BE2C (cell line): ENCODE results near the gene NUAK1.

ENCODE experiments used
- DNase-seq: peaks from one replicate; pipeline ENCODE4 v3.0.0-alpha.2; 2020
- H3K27me3 ChIP-seq: fragments of 250-450 bp; sonication (Bioruptor Pico); 2 replicates; pipeline ENCODE4 v1.5.1; 2020; ENCODE audit warnings: mild to moderate bottlenecking
- H3K36me3 ChIP-seq: fragments of 250-450 bp; sonication (Bioruptor Pico); 2 replicates; pipeline ENCODE4 v1.5.1; 2020; ENCODE audit warnings: mild to moderate bottlenecking
- H3K4me1 ChIP-seq: fragments of 250-450 bp; sonication (Bioruptor Pico); 2 replicates; pipeline ENCODE4 v1.5.1; 2020
- H3K4me3 ChIP-seq: 2 replicates; pipeline ENCODE4 v1.5.1; 2011; ENCODE audit warnings: low read depth, low read length
- H3K9me3 ChIP-seq: fragments of 250-450 bp; sonication (Bioruptor Pico); 2 replicates; pipeline ENCODE4 v1.5.1; 2020
- TF ChIP-seq, protein P1 (sequence below): IDR thresholded peaks from 2 replicates; pipeline ENCODE4 v1.5.1; 2012; ENCODE audit warnings: mild to moderate bottlenecking, low read depth, low read length

Gene NUAK1

DNA sequence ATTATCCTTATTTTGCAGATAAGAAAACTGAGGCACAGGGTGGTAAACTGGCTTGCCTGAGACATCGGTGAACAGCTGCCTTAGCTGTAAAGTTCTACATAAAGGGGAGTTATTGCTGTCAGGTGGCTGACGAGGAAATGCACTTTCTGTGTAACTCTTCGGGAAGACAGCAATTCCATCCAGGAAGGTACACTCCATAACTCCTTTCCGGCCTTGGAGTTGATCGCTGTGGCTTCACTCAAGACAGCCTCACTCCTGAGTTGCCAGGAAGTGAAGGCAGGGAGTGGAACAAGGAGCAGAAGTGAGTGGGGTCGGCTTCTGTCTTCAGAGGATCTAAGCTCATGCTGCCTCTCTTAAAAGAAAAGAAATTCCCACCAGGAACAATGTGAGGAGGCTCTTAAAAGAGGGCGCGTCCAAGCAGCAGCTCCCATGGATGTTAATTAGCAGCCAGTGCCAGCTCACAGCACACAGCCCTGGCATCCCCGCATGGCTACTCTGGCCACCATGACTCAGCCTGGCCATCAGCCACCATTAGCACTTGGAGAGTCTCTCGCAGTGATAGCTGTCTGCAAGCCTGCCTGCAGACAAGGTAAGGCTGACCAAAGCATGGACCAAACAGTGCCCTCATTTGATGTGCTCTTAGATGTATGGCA, 60.3 kb downstream of the NUAK1 start:
- 0 out of 2 replicates have a peak, but pooled peaks cover 4% of the 10 kb centered on the region for H3K27me3 ChIP-seq
- H3K4me3 ChIP-seq, result no peak overlapping the region
- H3K4me1 ChIP-seq, result no peaks in the 10 kb centered on the region
- no peaks in the 10 kb centered on the region for H3K36me3 ChIP-seq
- TF ChIP-seq, protein P1, sequence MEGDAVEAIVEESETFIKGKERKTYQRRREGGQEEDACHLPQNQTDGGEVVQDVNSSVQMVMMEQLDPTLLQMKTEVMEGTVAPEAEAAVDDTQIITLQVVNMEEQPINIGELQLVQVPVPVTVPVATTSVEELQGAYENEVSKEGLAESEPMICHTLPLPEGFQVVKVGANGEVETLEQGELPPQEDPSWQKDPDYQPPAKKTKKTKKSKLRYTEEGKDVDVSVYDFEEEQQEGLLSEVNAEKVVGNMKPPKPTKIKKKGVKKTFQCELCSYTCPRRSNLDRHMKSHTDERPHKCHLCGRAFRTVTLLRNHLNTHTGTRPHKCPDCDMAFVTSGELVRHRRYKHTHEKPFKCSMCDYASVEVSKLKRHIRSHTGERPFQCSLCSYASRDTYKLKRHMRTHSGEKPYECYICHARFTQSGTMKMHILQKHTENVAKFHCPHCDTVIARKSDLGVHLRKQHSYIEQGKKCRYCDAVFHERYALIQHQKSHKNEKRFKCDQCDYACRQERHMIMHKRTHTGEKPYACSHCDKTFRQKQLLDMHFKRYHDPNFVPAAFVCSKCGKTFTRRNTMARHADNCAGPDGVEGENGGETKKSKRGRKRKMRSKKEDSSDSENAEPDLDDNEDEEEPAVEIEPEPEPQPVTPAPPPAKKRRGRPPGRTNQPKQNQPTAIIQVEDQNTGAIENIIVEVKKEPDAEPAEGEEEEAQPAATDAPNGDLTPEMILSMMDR, result no peak
- DNase-seq, result no peak
- H3K9me3 ChIP-seq, result no peaks in the 10 kb centered on the region

DNA sequence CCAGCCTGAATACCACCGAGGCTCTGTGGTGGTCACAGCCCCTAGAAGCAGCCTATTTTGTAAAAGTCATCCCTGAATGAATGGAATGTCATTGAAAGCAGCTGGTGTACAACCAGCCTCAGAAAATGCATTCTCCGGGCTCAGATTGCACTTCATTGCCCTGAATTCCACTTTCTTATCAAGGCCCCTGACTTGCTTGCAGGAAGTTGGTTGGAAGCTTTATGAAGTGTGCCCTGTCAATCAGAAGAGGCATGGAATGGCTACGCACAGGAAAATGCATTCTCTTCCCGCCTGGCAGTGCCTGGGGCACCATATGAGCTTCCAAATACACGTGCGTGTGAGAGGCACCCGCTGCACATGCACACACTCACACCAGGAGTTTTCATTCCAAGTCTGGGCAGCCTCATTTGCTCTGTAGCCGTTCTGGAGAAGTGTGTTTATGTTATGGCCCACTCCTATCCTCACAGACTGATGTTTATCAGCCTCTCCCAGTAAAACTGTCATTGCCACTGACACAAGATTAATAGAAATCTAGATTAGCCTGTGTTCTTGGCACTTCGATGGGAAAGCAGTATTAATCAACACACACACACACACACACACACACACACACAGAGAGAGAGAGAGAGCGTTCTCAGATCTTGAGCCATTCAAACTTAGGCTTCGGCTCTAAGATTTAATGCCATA, 63.9 kb downstream of the NUAK1 start:
- H3K4me1 ChIP-seq, result no peaks in the 10 kb centered on the region
- no peaks in the 10 kb centered on the region for H3K9me3 ChIP-seq
- no peaks in the 10 kb centered on the region for H3K36me3 ChIP-seq
- no peak overlapping the region for H3K4me3 ChIP-seq
- DNase-seq, result no peak
- TF ChIP-seq, protein P1, result no peak
- 0 out of 2 replicates have a peak, but pooled peaks cover 4% of the 10 kb centered on the region for H3K27me3 ChIP-seq

DNA sequence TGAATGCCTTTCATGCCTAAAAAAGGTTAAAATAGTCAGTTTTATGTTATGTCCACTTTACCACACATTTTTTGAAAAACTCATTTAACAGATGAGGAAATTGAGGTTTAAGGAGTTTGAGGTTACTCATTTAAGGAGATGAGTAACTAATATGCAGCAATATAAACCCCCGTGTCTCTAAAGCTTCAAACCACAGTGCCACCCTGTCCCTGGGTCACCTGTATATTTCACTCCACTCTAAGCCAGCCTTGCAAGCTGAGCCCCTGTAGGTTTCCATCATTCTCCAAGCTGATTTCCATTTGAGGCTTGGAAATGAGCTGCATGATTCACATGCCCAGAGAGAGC, 64.4 kb downstream of the NUAK1 start:
- TF ChIP-seq, protein P1, result no peak
- Histone ChIP-seq H3K9me3 (no peaks in the 10 kb centered on the region), H3K4me3 (no peak overlapping the region), H3K4me1 (no peaks in the 10 kb centered on the region), H3K36me3 (no peaks in the 10 kb centered on the region), H3K27me3 (0 out of 2 replicates have a peak, but pooled peaks cover 4% of the 10 kb centered on the region)
- DNase-seq, result no peak

DNA sequence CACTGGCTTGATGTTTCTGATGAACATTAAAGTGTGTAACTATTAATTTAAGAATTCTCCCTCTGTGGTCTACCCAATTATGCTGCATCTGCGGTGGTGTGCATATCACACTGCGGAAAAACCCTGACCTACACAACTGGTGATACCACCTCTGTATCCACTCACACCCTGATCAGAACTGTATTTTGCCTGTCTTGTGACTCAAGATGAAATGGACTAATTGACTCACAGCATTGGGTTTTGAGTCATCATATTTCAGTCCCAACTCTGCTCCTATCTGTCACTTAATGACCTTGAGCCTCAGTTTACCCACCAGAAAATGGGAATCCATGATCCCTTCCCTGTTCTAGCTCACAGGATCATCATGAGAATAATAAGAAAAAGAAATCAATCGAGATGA, 65.6 kb downstream of the NUAK1 start:
- Histone ChIP-seq H3K9me3 (no peaks in the 10 kb centered on the region), H3K4me3 (no peak overlapping the region), H3K4me1 (no peaks in the 10 kb centered on the region), H3K36me3 (no peaks in the 10 kb centered on the region), H3K27me3 (0 out of 2 replicates have a peak, but pooled peaks cover 4% of the 10 kb centered on the region)
- TF ChIP-seq, protein P1, result no peak
- DNase-seq, result no peak

DNA sequence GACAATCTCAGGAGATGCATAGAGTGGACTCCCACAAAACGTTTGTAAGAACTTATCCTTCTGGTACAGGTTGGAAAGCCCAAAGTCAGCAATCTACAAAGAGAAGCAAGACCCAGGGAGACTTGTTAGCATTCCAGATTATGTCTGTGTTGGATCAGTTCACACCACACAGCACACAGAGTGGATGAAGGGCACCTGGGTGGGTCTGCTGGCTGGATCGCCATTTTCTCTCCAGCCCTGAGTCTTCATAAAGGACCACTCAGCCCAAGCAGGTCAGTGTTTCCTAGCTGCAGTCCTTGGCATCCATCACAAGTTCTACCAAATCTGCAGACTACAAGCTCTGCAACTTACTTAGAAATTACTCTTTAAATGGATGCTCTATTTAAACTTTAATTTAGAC, 66.0 kb downstream of the NUAK1 start:
- DNase-seq, result no peak
- TF ChIP-seq, protein P1, result no peak
- H3K4me1 ChIP-seq, result no peaks in the 10 kb centered on the region

DNA sequence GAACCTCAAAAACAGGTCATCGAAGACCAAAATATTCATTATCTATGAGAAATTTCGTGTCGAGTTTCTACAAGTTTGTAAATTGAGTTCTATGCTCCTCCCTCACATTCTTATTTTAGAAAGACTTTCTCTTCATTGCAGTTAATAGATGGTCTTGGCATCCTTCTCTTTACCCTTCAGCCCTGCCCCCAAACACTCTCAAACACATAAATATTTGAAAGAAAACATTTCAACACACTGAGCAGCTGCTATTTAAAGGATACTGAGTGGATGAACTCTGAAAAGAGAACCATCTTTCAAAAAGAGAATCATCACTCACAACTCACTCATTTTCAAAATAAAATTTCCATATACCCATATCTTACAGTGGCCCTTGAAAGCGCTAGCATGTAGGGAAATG, 67.1 kb downstream of the NUAK1 start:
- H3K36me3 ChIP-seq, result no peaks in the 10 kb centered on the region
- H3K27me3 ChIP-seq, result no peaks in the 10 kb centered on the region
- DNase-seq, result no peak
- H3K4me3 ChIP-seq, result no peak overlapping the region
- no peaks in the 10 kb centered on the region for H3K9me3 ChIP-seq
- TF ChIP-seq, protein P1, result no peak
- H3K4me1 ChIP-seq, result no peaks in the 10 kb centered on the region

More for the DNA sequence above, 66.0 kb downstream of the NUAK1 start:
- H3K4me3 ChIP-seq, result no peak overlapping the region
- H3K36me3 ChIP-seq, result no peaks in the 10 kb centered on the region
- H3K27me3 ChIP-seq, result 0 out of 2 replicates have a peak, but pooled peaks cover 2% of the 10 kb centered on the region
- H3K9me3 ChIP-seq, result no peaks in the 10 kb centered on the region
